Measurements from ENCODE around the gene PIGB. TPM values are rescaled to one million over a fixed set of nuclear protein-coding genes. Genes with fewer than 3 reads are reported as not detected.
"Not testable (repeated sequence)": the region's sequence is repeated elsewhere in the genome, so short reads cannot be mapped to it uniquely, and the experiment has no call there.

PIGB gene
- total RNA-seq, 6 experiments from 2014 or later = 13.2 to 21.0 (median 17.4) TPM

DNA sequence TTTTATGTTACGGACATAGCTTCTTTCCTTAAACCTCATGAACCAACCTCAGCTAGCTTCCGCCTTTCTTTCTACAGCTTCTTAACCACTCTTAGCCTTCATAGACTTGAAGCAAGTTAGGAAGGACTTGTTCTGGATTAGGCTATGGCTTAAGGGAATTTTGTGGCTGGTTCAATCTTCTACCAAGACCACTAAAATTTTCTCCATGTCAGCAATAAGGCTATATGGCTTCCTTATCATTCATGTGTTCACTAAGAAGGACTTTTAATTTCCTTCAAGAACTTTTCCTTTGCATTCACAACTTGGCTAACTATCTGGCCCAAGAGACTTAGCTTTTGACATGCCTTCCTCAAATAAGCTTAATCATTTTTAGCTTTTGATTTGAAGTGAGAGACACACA, 64.7 kb downstream of the PIGB start:
- Mint-ChIP-seq H3K4me3 (no peak overlapping the region), H3K4me1 (ENCODE audit: low read depth) (no peaks in the 10 kb centered on the region; the same call in 1 of the 2 replicates), H3K27ac (no peak overlapping the region), H3K27me3 (ENCODE audit: insufficient read depth) (no peaks in the 10 kb centered on the region), H3K9me3 (no peaks in the 10 kb centered on the region), H3K36me3 (ENCODE audit: low read depth) (peaks cover 6% of the 10 kb centered on the region; the same call in 1 of the 2 replicates)
- TF ChIP-seq, protein P1, sequence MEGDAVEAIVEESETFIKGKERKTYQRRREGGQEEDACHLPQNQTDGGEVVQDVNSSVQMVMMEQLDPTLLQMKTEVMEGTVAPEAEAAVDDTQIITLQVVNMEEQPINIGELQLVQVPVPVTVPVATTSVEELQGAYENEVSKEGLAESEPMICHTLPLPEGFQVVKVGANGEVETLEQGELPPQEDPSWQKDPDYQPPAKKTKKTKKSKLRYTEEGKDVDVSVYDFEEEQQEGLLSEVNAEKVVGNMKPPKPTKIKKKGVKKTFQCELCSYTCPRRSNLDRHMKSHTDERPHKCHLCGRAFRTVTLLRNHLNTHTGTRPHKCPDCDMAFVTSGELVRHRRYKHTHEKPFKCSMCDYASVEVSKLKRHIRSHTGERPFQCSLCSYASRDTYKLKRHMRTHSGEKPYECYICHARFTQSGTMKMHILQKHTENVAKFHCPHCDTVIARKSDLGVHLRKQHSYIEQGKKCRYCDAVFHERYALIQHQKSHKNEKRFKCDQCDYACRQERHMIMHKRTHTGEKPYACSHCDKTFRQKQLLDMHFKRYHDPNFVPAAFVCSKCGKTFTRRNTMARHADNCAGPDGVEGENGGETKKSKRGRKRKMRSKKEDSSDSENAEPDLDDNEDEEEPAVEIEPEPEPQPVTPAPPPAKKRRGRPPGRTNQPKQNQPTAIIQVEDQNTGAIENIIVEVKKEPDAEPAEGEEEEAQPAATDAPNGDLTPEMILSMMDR (IDR thresholded peaks at IDR 0.05) = no peak
- DNase-seq = no peak

DNA sequence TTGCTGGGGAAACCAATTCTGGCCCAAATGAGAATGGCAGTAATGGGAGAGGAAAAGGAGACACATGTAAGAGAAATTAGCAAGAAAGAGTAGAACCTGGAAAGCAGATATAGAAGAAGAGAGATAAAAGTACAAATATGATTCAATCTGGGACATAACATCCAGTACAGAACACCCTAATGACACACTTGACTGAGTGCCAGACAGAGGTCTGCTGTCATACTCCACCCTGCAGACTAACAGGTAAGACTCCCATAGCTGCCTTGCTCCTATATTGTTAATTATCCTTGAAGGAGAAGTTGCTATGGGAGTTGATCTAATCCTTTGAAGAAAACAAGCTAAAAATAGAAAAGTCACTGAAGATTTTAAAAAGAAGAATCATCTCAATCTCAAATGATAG, 68.0 kb downstream of the PIGB start:
- no peaks in the 10 kb centered on the region for H3K27me3 Mint-ChIP-seq (ENCODE audit: insufficient read depth)
- no peak for DNase-seq
- TF ChIP-seq, protein P1 (IDR thresholded peaks at IDR 0.05) = no peak
- peaks cover 11% of the 10 kb centered on the region for H3K4me1 Mint-ChIP-seq (ENCODE audit: low read depth)
- no peak overlapping the region for H3K4me3 Mint-ChIP-seq
- no peaks in the 10 kb centered on the region for H3K9me3 Mint-ChIP-seq
- H3K27ac Mint-ChIP-seq = no peak overlapping the region
- peaks cover 6% of the 10 kb centered on the region; the same call in 1 of the 2 replicates for H3K36me3 Mint-ChIP-seq (ENCODE audit: low read depth)

DNA sequence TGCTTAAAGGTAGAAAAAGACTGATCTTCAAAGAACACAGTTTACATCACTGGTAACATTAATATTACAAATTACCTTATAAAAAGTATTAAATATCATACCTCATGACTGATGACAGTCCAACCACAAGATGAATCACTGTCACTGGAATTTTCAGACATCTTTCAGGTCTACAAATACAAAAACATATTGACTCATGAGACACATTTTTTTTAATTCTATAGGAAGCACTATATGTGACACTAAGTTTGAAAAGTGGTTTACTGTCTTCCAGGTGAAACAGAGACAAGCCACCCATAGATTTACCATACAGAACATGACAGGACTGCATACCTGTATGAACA, 70.2 kb downstream of the PIGB start:
- H3K9me3 Mint-ChIP-seq = no peaks in the 10 kb centered on the region
- no peaks in the 10 kb centered on the region for H3K36me3 Mint-ChIP-seq (ENCODE audit: low read depth)
- DNase-seq = peak; percentile 25
- H3K27me3 Mint-ChIP-seq (ENCODE audit: insufficient read depth) = no peaks in the 10 kb centered on the region; the same call in 1 of the 2 replicates
- H3K4me1 Mint-ChIP-seq (ENCODE audit: low read depth) = peaks cover 11% of the 10 kb centered on the region
- peak overlapping the region; percentile 42; the same call in 1 of the 2 replicates for H3K27ac Mint-ChIP-seq
- TF ChIP-seq, protein P1 (IDR thresholded peaks at IDR 0.05) = no peak
- no peak overlapping the region; the same call in 1 of the 2 replicates for H3K4me3 Mint-ChIP-seq

DNA sequence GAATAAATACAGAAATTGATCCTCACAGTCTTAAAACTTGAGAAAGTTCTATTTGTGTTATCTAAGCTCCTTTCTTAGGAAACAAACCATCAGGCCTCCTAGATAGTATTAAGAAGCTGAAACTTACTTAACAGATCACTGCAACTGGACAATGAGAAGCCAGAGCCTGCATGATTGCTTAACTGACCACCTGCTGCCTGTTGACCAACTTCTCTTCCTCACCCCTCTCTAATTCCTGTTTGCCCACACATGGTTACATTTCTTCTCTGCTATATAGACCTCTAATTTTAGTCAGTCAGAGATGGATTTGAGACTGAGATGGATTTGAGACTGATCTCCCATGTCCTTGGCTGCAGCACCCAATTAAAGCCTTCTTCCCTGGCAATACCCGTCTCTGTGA, 75.7 kb downstream of the PIGB start:
- Mint-ChIP-seq H3K27ac (no peak overlapping the region), H3K36me3 (ENCODE audit: low read depth) (peaks cover 4% of the 10 kb centered on the region; the same call in 1 of the 2 replicates), H3K4me1 (ENCODE audit: low read depth) (peaks cover 1% of the 10 kb centered on the region), H3K9me3 (no peaks in the 10 kb centered on the region), H3K4me3 (no peak overlapping the region), H3K27me3 (ENCODE audit: insufficient read depth) (no peaks in the 10 kb centered on the region; the same call in 1 of the 2 replicates)
- DNase-seq = no peak
- TF ChIP-seq, protein P1 (IDR thresholded peaks at IDR 0.05) = no peak

DNA sequence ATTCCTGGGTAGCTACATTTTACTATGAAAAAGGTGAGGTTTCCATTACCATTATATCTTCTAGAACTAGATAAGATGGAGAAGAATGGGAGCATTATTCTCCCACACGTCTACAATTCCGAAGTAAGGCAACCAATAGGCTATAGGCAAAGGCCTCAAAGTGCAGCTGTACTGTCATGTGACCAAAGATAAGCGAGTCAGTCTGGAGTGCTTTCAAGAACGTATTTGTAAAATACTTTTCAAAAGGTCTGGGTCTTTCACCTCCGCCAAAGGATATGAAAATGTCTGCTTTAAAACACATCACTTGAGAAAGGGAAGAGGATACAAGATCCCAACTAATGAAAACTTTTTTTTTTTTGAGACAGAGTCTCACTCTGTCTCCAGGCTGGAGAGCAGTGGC, 79.2 kb downstream of the PIGB start:
- Mint-ChIP-seq H3K36me3 (ENCODE audit: low read depth) (peaks cover 4% of the 10 kb centered on the region; the same call in 1 of the 2 replicates), H3K27ac (no peak overlapping the region), H3K4me3 (no peak overlapping the region), H3K27me3 (ENCODE audit: insufficient read depth) (no peaks in the 10 kb centered on the region; the same call in 1 of the 2 replicates), H3K9me3 (no peaks in the 10 kb centered on the region), H3K4me1 (ENCODE audit: low read depth) (peaks cover 8% of the 10 kb centered on the region)
- TF ChIP-seq, protein P1 (IDR thresholded peaks at IDR 0.05) = no peak
- no peak for DNase-seq

DNA sequence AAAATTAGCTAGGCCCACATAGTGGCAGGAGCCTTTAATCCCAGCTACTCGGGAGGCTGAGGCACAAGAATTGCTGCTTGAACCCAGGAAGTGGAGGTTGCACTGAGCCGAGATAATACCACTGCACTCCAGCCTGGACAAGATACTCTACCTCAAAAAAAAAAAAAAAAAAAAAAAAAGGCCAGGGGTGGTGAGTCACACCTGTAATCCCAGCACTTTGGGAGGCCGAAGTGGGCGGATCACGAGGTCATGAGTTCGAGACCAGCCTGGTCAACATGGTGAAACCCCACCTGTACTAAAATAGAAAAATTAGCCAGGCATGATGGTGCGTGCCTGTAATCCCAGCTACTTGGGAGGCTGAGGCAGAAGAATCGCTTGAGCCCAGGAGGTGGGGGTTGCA, 81.0 kb downstream of the PIGB start:
- H3K4me3 Mint-ChIP-seq; H3K27ac Mint-ChIP-seq; H3K36me3 Mint-ChIP-seq (ENCODE audit: low read depth); H3K27me3 Mint-ChIP-seq (ENCODE audit: insufficient read depth); DNase-seq; H3K9me3 Mint-ChIP-seq: not testable (repeated sequence)
- H3K4me1 Mint-ChIP-seq (ENCODE audit: low read depth) = peaks cover 16% of the 10 kb centered on the region

Data from HFFc6 (cell line).